ENCODE results near the gene MGST2. TPM values are rescaled to one million over a fixed set of nuclear protein-coding genes. Genes with fewer than 3 reads are reported as not detected.

Gene MGST2
- total RNA-seq, 2 experiments from 2014 or later: 0.70 to 3.0 TPM

DNA sequence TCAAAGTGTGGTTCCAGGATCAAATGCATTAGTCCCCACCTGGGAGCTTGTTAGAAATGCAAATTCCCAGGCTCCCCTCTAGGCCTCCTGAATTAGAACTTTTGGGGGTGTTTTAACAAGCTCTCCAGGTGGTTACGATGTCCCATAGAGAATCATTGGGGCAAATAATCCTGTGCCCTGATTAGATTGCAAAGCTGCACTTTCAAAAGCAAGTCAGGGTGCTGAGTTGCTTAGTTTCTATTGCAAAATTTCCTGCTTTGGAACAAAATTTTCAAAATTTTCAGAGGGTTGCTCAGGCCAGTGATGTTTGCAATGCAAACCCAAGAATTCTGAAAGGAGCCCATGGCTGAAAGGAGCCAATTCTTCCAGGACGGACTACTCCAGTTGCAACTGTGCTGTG, 71.0 kb downstream of the MGST2 start:
- ChIA-PET POLR2A (no interaction called here), CTCF (no interaction called here)
- H3K9me3 Mint-ChIP-seq: no peaks in the 10 kb centered on the region
- no peak overlapping the region for H3K4me3 ChIP-seq (ENCODE audit: low read length)
- ATAC-seq (ENCODE audit: poor library complexity) (no peak), DNase-seq (no peak)
- peaks cover 14% of the 10 kb centered on the region for H3K4me1 Mint-ChIP-seq (ENCODE audit: low read depth)
- H3K36me3 ChIP-seq (ENCODE audit: insufficient read depth, low read length): no peaks in the 10 kb centered on the region
- intact Hi-C loops (cut with DNase I, micrococcal nuclease): loop anchor here (5.0 to 10.0 kb wide), 3 partner anchors 278 to 618 kb away; no protein-coding TSS in a partner anchor
- H3K9me3 ChIP-seq (ENCODE audit: control insufficient read depth in 1 of 2, insufficient read depth in 1 of 2, low read length in 2 of 2): no peaks in the 10 kb centered on the region
- H3K4me1 ChIP-seq (ENCODE audit: insufficient read depth, low read length): peaks cover 13% of the 10 kb centered on the region
- no peak overlapping the region for H3K27ac Mint-ChIP-seq
- H3K36me3 Mint-ChIP-seq (ENCODE audit: low read depth): no peaks in the 10 kb centered on the region
- H3K4me3 Mint-ChIP-seq: no peak overlapping the region
- peaks cover 12 to 35% of the 10 kb centered on the region in 2 experiments for H3K27me3 ChIP-seq (ENCODE audit: control insufficient read depth in 1 of 2, insufficient read depth in 2 of 2, low read length in 2 of 2)
- peaks cover 53% of the 10 kb centered on the region for H3K27me3 Mint-ChIP-seq
- TF ChIP-seq CTCF (IDR thresholded peaks at IDR 0.05): no peak
- H3K27ac ChIP-seq (ENCODE audit: low read depth in 1 of 2, low read length in 2 of 2): no peak overlapping the region

DNA sequence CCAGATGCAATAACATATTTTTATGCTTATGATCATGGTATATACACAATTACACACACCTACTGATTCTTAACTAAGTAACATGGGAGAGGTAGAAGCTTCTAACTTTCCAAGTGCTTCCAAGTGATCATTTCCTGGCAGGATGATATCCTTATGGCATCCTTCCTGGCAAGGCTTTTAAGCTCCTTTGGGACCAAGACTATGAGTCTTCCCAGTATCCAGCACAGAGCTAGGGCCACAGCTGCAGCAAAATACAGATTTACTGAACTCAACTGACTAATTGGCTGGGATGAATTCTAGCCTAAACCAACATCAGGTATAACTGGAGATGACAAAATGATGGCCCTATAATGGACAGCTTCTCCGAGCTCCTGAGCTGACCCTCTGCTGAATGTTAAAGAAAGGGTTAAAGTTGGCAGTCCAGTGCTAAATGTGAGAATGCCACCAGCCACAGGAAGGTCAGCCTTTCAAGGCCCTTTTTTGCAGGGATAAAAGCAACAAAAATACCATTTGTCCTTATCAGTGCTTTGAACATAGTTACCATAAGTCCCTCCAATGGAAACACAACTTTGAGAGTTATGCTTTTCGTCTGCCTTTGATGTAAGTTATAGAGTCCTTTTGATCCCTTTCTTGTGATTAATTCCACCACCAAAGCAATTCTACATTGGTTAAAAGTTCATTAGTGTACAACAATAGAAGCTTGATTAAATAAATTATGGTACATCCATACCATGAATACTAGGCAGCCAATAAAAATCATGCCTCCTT, 73.4 kb downstream of the MGST2 start:
- Mint-ChIP-seq H3K36me3 (ENCODE audit: low read depth) (no peaks in the 10 kb centered on the region), H3K9me3 (no peaks in the 10 kb centered on the region), H3K27ac (no peak overlapping the region), H3K4me1 (ENCODE audit: low read depth) (peaks cover 14% of the 10 kb centered on the region), H3K27me3 (peaks cover 49% of the 10 kb centered on the region), H3K4me3 (no peak overlapping the region)
- Histone ChIP-seq H3K27ac (ENCODE audit: low read depth in 1 of 2, low read length in 2 of 2) (no peak overlapping the region), H3K27me3 (ENCODE audit: control insufficient read depth in 1 of 2, insufficient read depth in 2 of 2, low read length in 2 of 2) (peaks cover 12 to 35% of the 10 kb centered on the region in 2 experiments), H3K36me3 (ENCODE audit: insufficient read depth, low read length) (no peaks in the 10 kb centered on the region), H3K4me1 (ENCODE audit: insufficient read depth, low read length) (peaks cover 13% of the 10 kb centered on the region), H3K4me3 (ENCODE audit: low read length) (no peak overlapping the region), H3K9me3 (ENCODE audit: control insufficient read depth in 1 of 2, insufficient read depth in 1 of 2, low read length in 2 of 2) (no peaks in the 10 kb centered on the region)
- CTCF ChIA-PET: interaction anchor here (0.6 kb wide), 1 partner anchor 146 kb away, joined by 3 read pairs; no protein-coding TSS in a partner anchor
- intact Hi-C loops (cut with DNase I, micrococcal nuclease): loop anchor here (5.0 to 10.0 kb wide), 3 partner anchors 276 to 616 kb away; no protein-coding TSS in a partner anchor
- no peak for TF ChIP-seq CTCF (IDR thresholded peaks at IDR 0.05)
- ATAC-seq (ENCODE audit: poor library complexity) (no peak), DNase-seq (no peak)
- POLR2A ChIA-PET: no interaction called here

GRCh38 chr4:139740121-139740520, 74.5 kb downstream of the MGST2 start:
- ChIA-PET CTCF (no interaction called here), POLR2A (interaction anchor here (0.5 kb wide), 1 partner anchor 9 kb away, joined by 3 read pairs; no protein-coding TSS in a partner anchor)
- Mint-ChIP-seq H3K36me3 (ENCODE audit: low read depth) (no peaks in the 10 kb centered on the region), H3K9me3 (no peaks in the 10 kb centered on the region), H3K27ac (no peak overlapping the region), H3K4me3 (no peak overlapping the region), H3K4me1 (ENCODE audit: low read depth) (peaks cover 5% of the 10 kb centered on the region), H3K27me3 (peaks cover 38% of the 10 kb centered on the region)
- no peak for TF ChIP-seq CTCF (IDR thresholded peaks at IDR 0.05)
- intact Hi-C loops (cut with DNase I, micrococcal nuclease): no loop called here
- Histone ChIP-seq H3K4me1 (ENCODE audit: insufficient read depth, low read length) (peaks cover 5% of the 10 kb centered on the region), H3K9me3 (ENCODE audit: control insufficient read depth in 1 of 2, insufficient read depth in 1 of 2, low read length in 2 of 2) (no peaks in the 10 kb centered on the region), H3K4me3 (ENCODE audit: low read length) (no peak overlapping the region), H3K27ac (ENCODE audit: low read depth in 1 of 2, low read length in 2 of 2) (no peak overlapping the region), H3K36me3 (ENCODE audit: insufficient read depth, low read length) (no peaks in the 10 kb centered on the region), H3K27me3 (ENCODE audit: control insufficient read depth in 1 of 2, insufficient read depth in 2 of 2, low read length in 2 of 2) (peaks cover 7 to 26% of the 10 kb centered on the region in 2 experiments)
- DNase-seq (peak in 2 of 14 experiments; percentile 13 to 35), ATAC-seq (ENCODE audit: poor library complexity) (no peak)

Measured in CD4-positive, alpha-beta T cell (primary cell).